Tibial nerve (tissue), 4 donors: ENCODE results near the gene SNN. TPM values are rescaled to one million over a fixed set of nuclear protein-coding genes. Genes with fewer than 3 reads are reported as not detected.

Experiments used
- DNase-seq, 2 donors: peaks; one replicate each; pipeline ENCODE4 v3.0.0-alpha.2; 2019; ENCODE audit warnings: low spot score in 2 of 2
- H3K27ac ChIP-seq, 4 donors: fragments of 200-600 bp; sonication (generic) in 3 of 4; one replicate each; pipeline ENCODE4 v1.5.1; 2017 to 2019; ENCODE audit warnings: mild to moderate bottlenecking in 1 of 4
- H3K27me3 ChIP-seq, 2 donors: fragments of 200-600 bp; sonication (generic) in 1 of 2; one replicate each; pipeline versions ENCODE4 v1.5.1 to v1.6.0; 2017 to 2019
- H3K36me3 ChIP-seq, 3 donors: fragments of 200-600 bp; sonication (generic); one replicate each; pipeline ENCODE4 v1.5.1; 2018 to 2019
- H3K4me1 ChIP-seq, 4 donors: fragments of 200-600 bp; sonication (generic) in 3 of 4; one replicate each; pipeline ENCODE4 v1.5.1; 2017 to 2019
- H3K4me3 ChIP-seq, 4 donors: fragments of 200-600 bp; sonication (generic) in 3 of 4; one replicate each; pipeline ENCODE4 v1.5.1; 2017 to 2019; ENCODE audit warnings: mild to moderate bottlenecking in 1 of 4, moderate library complexity in 1 of 4
- H3K9me3 ChIP-seq, 4 donors: fragments of 200-600 bp; sonication (generic) in 3 of 4; one replicate each; pipeline ENCODE4 v1.5.1; 2017 to 2019
- EP300 ChIP-seq, 2 donors: sonication (generic); formaldehyde crosslinking; IDR thresholded peaks; one replicate each; pipeline ENCODE4 v1.6.1; 2017; ENCODE audit warnings: antibody characterized with exemption in 2 of 2, mild to moderate bottlenecking in 1 of 2
- POLR2A ChIP-seq, 2 donors: fragments of 450-650 bp; IDR thresholded peaks; one replicate each; pipeline ENCODE4 v1.6.1; 2017; ENCODE audit warnings: antibody characterized with exemption in 2 of 2, mild to moderate bottlenecking in 2 of 2, moderate library complexity in 2 of 2
- WGBS, 2 donors: methylation state at CpG; one replicate each; pipeline ENCODE4 v1.1.5; 2018; 5-methylcytosine and 5-hydroxymethylcytosine counted together
- total RNA-seq, 4 donors: library from RNA; depleted of rRNA; stranded (reverse); fragments of >200 nt; gene quantifications; one replicate each; pipeline ENCODE4 v1.1.0, GENCODE V29; 2016
- TF ChIP-seq, protein P1 (sequence below), 5 experiments: fragments of 200-600 bp in 3 of 5; fragments of 450-650 bp in 2 of 5; sonication (generic) in 3 of 5; IDR thresholded peaks; one replicate each; pipeline ENCODE4 v1.5.1; 2016 to 2019; ENCODE audit warnings: antibody characterized with exemption in 5 of 5, mild to moderate bottlenecking in 3 of 5, moderate library complexity in 2 of 5

The SNN gene
- total RNA-seq, 4 donors from 2014 or later: 24.3 to 30.6 (median 27.0) TPM

DNA sequence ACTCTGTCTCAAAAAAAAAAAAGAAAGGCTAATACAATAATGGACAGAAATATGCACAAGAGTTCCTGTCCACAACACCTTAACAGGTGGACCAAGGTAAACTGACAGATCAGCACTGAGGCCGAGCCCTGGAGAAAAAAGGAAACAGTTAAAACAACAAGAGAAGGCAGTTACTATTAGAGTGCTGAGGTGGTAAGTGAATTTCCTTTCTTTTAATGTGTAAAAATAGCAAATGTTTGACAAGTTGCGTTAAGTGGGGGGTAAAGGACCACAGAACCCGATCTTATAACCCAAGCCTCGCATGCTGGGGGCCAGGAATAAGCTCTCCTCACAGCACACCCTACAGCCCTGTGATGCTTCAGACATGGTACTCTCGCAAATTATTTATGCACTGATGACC lies 49.6 kb downstream of the SNN start:
- Histone ChIP-seq H3K27ac (no peak overlapping the region), H3K4me1 (peaks cover 0 to 8% (median 0%) of the 10 kb centered on the region in 4 donors), H3K27me3 (no peaks in the 10 kb centered on the region), H3K9me3 (no peaks in the 10 kb centered on the region), H3K36me3 (peaks cover 0 to 57% (median 2%) of the 10 kb centered on the region in 3 donors), H3K4me3 (no peak overlapping the region)
- TF ChIP-seq POLR2A (IDR thresholded peaks at IDR 0.05) (no peak), EP300 (IDR thresholded peaks at IDR 0.05) (no peak)
- TF ChIP-seq, protein P1, sequence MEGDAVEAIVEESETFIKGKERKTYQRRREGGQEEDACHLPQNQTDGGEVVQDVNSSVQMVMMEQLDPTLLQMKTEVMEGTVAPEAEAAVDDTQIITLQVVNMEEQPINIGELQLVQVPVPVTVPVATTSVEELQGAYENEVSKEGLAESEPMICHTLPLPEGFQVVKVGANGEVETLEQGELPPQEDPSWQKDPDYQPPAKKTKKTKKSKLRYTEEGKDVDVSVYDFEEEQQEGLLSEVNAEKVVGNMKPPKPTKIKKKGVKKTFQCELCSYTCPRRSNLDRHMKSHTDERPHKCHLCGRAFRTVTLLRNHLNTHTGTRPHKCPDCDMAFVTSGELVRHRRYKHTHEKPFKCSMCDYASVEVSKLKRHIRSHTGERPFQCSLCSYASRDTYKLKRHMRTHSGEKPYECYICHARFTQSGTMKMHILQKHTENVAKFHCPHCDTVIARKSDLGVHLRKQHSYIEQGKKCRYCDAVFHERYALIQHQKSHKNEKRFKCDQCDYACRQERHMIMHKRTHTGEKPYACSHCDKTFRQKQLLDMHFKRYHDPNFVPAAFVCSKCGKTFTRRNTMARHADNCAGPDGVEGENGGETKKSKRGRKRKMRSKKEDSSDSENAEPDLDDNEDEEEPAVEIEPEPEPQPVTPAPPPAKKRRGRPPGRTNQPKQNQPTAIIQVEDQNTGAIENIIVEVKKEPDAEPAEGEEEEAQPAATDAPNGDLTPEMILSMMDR (IDR thresholded peaks at IDR 0.05): no peak
- DNase-seq: no peak
- 77 to 79% methylated on average over 5 of the region's 5 CpGs for WGBS, 2 donors

DNA sequence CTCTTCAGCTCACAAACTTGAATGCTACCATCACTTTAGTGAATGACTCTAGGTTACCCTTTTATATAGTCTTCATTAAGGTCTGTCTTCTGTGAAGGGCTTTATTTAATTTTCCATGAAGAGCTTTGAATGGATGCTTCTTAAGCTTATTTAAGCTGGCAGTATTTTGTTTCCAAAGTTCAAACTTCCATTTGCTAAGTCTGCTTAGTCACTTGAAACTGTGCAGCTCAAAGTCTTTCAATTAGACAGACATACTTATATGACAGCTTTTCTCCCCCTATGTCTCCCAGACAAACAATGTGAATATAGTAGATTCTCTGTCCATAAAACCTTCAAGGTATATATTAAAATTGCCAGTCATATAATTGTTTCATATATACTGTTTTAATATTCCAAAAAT lies 50.9 kb downstream of the SNN start:
- no peaks in the 10 kb centered on the region for H3K27me3 ChIP-seq
- no peak overlapping the region for H3K4me3 ChIP-seq
- TF ChIP-seq, protein P1 (IDR thresholded peaks at IDR 0.05): no peak
- no peak for TF ChIP-seq EP300 (IDR thresholded peaks at IDR 0.05)
- TF ChIP-seq POLR2A (IDR thresholded peaks at IDR 0.05): no peak
- H3K9me3 ChIP-seq: no peaks in the 10 kb centered on the region
- H3K4me1 ChIP-seq: peaks cover 0 to 8% (median 0%) of the 10 kb centered on the region in 4 donors
- DNase-seq: no peak
- H3K27ac ChIP-seq: no peak overlapping the region
- peaks cover 0 to 47% (median 2%) of the 10 kb centered on the region in 3 donors for H3K36me3 ChIP-seq

DNA sequence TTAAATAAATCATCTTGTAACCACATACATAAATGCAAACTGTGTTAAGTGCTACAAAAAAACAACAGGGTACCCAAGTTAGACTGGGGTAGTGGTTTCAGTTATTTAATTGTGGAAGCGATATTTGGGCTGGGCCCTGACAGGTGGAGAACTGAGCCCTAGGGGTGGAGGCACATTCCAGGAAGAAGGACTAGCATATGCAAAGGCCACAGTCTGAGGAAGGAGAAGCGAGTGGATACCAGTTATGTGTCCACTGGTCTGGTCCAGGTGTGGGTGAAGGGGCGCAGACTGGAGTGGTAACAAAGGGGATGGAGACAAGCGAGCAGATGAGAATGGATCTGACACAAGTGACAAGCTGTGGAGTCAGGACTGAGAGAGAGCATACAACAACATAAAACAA lies 51.5 kb downstream of the SNN start:
- Histone ChIP-seq H3K27me3 (no peaks in the 10 kb centered on the region), H3K4me3 (no peak overlapping the region), H3K36me3 (peaks cover 0 to 51% (median 2%) of the 10 kb centered on the region in 3 donors), H3K4me1 (peaks cover 0 to 8% (median 0%) of the 10 kb centered on the region in 4 donors), H3K27ac (no peak overlapping the region), H3K9me3 (no peaks in the 10 kb centered on the region)
- TF ChIP-seq EP300 (IDR thresholded peaks at IDR 0.05) (no peak), POLR2A (IDR thresholded peaks at IDR 0.05) (no peak)
- TF ChIP-seq, protein P1 (IDR thresholded peaks at IDR 0.05): no peak
- DNase-seq: no peak
- 94 to 98% methylated on average over 4 of the region's 4 CpGs for WGBS, 2 donors

DNA sequence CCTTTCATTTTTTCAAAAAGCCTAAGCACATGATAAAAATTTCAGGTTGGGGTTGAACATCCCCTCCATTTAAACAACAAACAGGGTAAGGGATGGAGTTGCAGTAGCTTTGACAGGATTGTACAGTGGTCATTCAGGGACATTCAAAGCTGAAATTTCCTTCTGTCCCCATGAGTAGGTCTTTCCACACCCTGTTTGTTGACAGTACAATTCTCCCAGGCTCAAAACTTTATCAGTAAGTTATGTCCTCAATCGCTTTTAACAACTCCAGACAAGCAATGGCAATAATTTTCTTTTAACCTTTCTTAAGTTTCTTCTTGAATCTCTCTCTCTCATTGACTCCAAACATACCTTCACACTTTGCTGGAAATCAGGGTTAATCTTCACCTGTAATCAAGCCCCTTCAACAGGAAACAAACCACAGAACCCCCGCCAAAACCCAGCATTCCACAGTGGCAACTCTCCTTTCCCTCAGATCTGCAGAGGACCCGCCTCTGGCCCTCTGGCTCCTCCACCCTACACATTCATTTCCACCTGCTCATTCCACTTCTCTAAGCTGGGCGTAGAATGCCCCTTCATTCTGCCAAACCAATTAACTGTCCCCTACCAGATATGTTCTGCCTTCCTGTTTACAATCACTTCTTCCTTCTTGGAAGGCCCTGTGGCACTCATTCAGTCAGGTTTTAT lies 53.7 kb downstream of the SNN start:
- Histone ChIP-seq H3K4me3 (no peak overlapping the region), H3K27ac (no peak overlapping the region), H3K36me3 (peaks cover 0 to 59% (median 7%) of the 10 kb centered on the region in 3 donors), H3K4me1 (peaks cover 0 to 3% (median 0%) of the 10 kb centered on the region in 4 donors), H3K27me3 (no peaks in the 10 kb centered on the region), H3K9me3 (no peaks in the 10 kb centered on the region)
- whole genome bisulfite sequencing, 2 donors: 85 to 87% methylated on average over 4 of the region's 4 CpGs
- DNase-seq: no peak
- TF ChIP-seq, protein P1 (IDR thresholded peaks at IDR 0.05): no peak
- no peak for TF ChIP-seq EP300 (IDR thresholded peaks at IDR 0.05)
- TF ChIP-seq POLR2A (IDR thresholded peaks at IDR 0.05): no peak

DNA sequence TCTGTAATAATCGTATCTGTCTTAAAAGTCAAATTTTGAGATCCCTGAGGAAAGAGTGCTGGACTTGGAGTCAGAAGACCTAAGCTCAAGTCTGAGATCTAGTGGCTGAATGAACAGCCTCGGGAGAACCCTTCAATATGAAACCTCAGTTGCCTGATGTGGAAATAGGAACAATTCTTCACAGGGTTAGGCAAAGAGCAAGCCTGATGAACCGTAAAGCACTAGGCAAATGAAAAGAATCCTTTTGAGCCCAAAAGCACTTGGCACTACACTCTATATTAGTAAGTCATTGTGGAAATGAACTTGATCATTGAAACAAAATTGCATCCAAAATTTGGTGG lies 54.2 kb downstream of the SNN start:
- DNase-seq: no peak
- no peak overlapping the region for H3K27ac ChIP-seq
- 76 to 80% methylated on average over 3 of the region's 3 CpGs for WGBS, 2 donors
- peaks cover 0 to 3% (median 0%) of the 10 kb centered on the region in 4 donors for H3K4me1 ChIP-seq
- H3K36me3 ChIP-seq: peaks cover 0 to 59% (median 7%) of the 10 kb centered on the region in 3 donors
- H3K9me3 ChIP-seq: no peaks in the 10 kb centered on the region
- no peaks in the 10 kb centered on the region for H3K27me3 ChIP-seq
- H3K4me3 ChIP-seq: no peak overlapping the region
- TF ChIP-seq POLR2A (IDR thresholded peaks at IDR 0.05) (no peak), EP300 (IDR thresholded peaks at IDR 0.05) (no peak)
- TF ChIP-seq, protein P1 (IDR thresholded peaks at IDR 0.05): no peak
